GM20431 (cell line): ENCODE results near the gene VPS37C.

Experiments
- in situ Hi-C: fragments of 300-500 bp; cut with MseI, MboI; formaldehyde crosslinking; loops from one replicate; pipeline ENCODE4 v1.15.0; 2020; ENCODE audit warnings: low sequenced_read_pairs; ENCODE audit not compliant: unreplicated experiment

The VPS37C gene

GRCh38 chr11:61121192-61121831 lies 39.9 kb downstream of the VPS37C start:
- in situ Hi-C loops: no loop called here

GRCh38 chr11:61120706-61121191 lies 40.5 kb downstream of the VPS37C start:
- in situ Hi-C loops: no loop called here

GRCh38 chr11:61120099-61120705 lies 41.0 kb downstream of the VPS37C start:
- in situ Hi-C loops: no loop called here

- in situ Hi-C loops: no loop called here
Observed at GRCh38 chr11:61119571-61119970, 41.7 kb downstream of the VPS37C start.

- in situ Hi-C loops: no loop called here
Observed at GRCh38 chr11:61119055-61119454, 42.2 kb downstream of the VPS37C start.

- in situ Hi-C loops: no loop called here
Observed at GRCh38 chr11:61118406-61118805, 42.8 kb downstream of the VPS37C start.

GRCh38 chr11:61118004-61118403 lies 43.2 kb downstream of the VPS37C start:
- in situ Hi-C loops: no loop called here

DNA sequence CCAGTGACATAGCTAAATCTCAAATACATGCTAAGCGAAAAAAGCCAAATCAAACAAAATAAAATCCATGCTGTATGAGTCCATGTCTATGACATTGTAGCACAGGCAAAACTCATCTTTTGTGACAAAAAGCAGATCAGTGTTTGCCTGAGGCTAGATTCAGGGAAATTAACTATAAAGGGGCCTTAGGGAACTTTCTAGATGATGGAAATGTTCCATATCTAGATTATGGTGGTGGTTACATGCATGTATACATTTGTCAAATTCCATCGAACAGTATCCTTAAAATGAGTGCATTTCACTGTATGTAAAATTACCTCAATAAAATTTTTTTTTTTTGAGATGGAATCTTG lies 44.1 kb downstream of the VPS37C start:
- in situ Hi-C loops: no loop called here

DNA sequence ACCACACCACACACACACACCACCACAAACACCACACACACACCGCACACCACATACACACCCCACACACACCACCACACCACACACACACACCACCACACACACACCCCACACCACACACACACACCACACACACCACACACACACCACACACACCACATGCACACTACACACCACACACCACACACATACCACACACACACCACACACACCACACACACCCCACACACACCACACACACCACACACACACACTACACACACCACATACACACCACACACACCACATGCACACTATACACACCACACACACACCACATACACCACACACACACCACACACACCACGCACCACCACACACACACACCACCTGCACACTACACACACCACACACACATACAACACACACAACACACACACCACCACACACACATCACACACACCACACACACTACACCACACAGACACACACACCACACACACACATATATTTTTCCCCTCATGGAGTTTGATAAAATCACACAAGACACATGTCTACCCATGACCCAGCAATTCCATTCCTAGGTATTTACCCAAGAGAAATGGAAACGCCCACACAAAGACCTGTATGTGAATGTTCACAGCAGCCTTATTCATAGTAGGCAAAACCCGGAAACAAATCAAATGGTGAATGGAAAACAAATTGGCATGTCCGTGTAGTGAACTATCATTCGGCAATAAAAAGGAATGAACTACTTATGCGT lies 44.6 kb downstream of the VPS37C start:
- in situ Hi-C loops: no loop called here

DNA sequence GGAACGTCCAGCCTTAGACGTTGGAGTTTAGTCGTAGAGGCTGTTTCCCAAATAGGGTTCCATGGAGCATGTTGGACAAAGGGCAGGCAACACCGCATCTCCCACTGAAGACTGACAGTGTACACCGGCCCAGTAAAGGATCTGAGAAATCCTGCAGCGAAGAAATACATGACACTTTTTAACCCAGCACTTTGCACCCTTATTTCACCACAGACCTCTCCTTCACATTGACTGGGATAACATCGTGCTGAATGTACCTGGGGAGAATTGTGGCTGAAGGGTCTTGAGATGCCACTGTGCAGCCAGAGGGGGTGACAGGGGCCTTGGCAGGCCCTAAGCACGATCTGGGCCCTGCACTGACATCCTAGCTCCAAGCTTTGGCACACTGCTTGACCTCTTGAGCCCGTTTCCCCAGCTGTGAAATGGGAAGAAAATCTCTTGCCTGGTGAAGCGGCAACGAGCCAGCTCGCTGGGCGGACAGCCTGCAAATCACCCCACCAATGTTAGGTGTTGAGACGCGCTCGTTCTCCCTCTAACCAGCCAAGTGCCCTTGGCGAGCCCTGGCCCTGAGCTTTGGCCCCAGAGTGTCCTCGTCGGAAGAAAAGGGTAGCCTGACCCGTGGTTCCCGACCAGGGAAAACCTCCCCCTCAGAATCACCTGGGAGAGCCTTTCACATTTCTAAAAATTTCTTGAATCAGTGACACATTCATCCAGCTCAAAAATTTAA lies 45.6 kb downstream of the VPS37C start:
- in situ Hi-C loops: no loop called here

GRCh38 chr11:61114913-61115312 lies 46.3 kb downstream of the VPS37C start:
- in situ Hi-C loops: no loop called here

- in situ Hi-C loops: no loop called here
Observed at GRCh38 chr11:61113201-61113600, 48.0 kb downstream of the VPS37C start.

DNA sequence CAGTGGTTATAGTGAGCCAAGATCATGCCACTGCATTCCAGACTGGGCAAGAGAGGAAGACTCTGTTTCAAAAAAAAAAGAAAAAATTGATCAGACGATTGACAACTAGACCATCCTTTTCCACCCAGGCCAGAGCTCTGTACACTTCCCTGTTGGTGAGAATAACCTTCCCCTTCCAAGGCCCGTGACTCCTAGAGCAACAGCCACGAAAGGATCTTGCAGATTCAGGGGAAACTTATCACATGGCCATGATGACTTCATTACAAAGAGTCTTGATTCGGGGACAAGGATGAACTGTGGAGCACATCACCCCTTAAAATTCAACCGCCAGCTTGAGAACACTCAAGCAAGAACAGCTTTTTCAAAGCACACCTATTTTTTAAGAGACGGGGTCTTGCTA lies 48.7 kb downstream of the VPS37C start:
- in situ Hi-C loops: no loop called here

- in situ Hi-C loops: no loop called here
Observed at GRCh38 chr11:61111786-61112517, 49.3 kb downstream of the VPS37C start.

GRCh38 chr11:61111050-61111435 lies 50.2 kb downstream of the VPS37C start:
- in situ Hi-C loops: no loop called here

DNA sequence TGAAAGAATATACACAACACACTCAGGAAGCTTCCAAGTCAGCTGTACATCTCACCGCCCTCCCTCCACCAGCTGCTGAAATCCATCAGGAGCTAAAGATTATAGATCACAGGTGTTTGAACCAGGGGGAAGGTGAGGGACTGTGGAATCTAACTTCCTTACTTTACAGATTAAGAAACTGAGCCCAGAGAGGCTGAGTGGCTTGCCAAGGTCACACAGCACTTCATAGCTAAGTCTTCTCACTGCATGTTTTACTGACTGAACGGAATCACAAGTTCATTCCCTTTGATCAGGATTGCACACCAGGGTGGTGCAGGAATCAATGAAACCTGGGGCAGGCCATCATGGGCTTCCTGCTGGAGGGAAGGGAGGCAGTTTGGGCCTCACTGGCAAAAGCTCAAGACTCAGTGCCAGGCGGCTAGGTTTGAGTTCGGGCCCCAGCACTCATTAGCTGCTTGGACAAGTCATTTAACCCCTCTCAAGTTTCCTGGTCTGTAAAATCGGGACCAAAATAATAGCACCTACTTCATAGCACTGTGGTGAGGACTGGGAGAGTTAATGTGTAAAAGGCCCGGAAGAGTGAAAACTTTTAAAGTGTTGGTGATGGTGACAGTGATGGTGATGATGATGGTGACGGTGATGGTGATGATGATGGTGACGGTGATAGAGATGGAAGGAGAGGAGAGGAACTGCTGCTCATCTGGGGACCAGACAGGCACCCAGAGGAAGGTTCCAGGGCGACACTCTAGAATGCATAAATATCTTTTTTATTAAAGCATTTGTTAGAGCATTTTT lies 50.8 kb downstream of the VPS37C start:
- in situ Hi-C loops: no loop called here

DNA sequence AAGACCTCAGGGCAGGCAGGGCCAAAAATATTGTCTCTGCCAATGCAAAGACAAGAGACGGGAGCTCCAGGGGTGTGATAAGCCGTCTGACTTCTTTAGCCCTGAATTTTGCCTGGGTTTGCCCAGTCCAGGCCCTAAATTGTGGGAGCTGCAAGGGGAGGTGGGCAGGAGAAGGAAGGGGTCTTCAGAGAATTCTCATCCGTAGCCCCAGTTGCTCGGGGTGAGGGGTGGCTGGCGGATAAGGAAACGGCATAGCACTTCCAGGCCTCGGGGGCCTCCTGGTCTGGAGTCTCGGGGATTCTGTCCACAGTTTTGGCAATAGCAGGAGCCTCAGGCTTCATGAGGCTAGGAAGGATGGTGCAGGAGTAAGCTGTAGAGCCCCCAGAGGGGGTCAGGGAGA lies 51.6 kb downstream of the VPS37C start:
- in situ Hi-C loops: no loop called here

GRCh38 chr11:61108847-61109585 lies 52.2 kb downstream of the VPS37C start:
- in situ Hi-C loops: no loop called here

DNA sequence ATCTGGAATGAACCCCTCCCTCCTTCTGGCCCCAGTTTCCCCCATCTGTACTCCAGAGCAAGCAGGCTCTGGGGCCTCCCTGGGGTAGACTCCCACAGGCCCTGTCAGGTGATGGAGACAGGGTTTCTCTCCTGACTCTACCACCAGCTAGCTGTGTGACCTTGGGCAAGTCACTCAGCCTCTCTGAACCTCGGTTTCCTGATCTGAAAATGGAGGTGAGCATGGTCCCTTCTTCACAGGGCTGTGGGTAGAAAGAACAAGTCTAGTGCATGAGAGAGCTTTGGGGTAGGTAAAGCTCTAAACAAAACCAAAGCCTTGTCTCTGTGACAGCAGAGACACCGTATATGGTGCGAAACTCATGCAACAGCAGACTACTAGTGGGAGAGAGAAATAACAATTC lies 53.3 kb downstream of the VPS37C start:
- in situ Hi-C loops: no loop called here
